Transverse colon (tissue), 4 donors: Measurements from ENCODE around the gene FAM107B.

Experiments used
- CTCF ChIP-seq, 5 experiments: fragments of 200-600 bp in 3 of 5; fragments of 450-650 bp in 2 of 5; sonication (generic) in 3 of 5; IDR thresholded peaks; 1 replicate in 2 of 5; 2 replicates in 3 of 5; pipeline ENCODE4 v1.5.1; 2016 to 2017; ENCODE audit warnings: antibody characterized with exemption in 5 of 5, inconsistent platforms in 3 of 5, mild to moderate bottlenecking in 2 of 5, moderate library complexity in 1 of 5
- EP300 ChIP-seq: sonication (generic); formaldehyde crosslinking; IDR thresholded peaks from one replicate; pipeline ENCODE4 v1.6.1; 2017; ENCODE audit warnings: antibody characterized with exemption, low read depth
- POLR2AphosphoS5 ChIP-seq, 3 donors: sonication (generic); formaldehyde crosslinking; IDR thresholded peaks; one replicate each; pipeline ENCODE4 v1.6.1; 2016; ENCODE audit warnings: antibody characterized with exemption in 3 of 3

- TF ChIP-seq EP300 (no peak), POLR2AphosphoS5 (IDR thresholded peaks at IDR 0.05) (no peak), CTCF (IDR thresholded peaks at IDR 0.05) (no peak)
These were observed 96.1 kb downstream of the FAM107B start for GRCh38 chr10:14678637-14679036.
